ENCODE measurements around the gene RAD51B. TPM values are rescaled to one million over a fixed set of nuclear protein-coding genes. Genes with fewer than 3 reads are reported as not detected.
"Not testable (repeated sequence)": the region's sequence is repeated elsewhere in the genome, so short reads cannot be mapped to it uniquely, and the experiment has no call there.

RAD51B gene
- total and polyA plus RNA-seq, 4 donors: 2.5 to 95.0 (median 9.6) TPM

DNA sequence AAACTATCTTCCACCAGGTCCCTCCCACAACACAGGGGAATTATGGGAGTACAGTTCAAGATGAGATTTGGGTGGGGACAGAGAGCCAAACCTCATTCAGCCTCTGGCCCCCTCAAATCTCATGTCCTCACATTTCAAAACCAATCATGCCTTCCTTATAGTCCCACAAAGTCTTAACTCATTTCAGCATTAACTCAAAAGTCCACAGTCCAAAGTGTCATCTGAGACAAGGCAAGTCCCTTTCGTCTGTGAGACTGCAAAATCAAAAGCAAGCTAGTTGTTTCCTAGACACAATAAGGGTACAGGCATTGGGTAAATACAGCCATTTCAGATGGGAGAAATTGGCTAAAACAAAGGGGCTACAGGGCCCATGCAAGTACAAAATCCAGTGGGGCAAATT is 147.6 kb downstream of the RAD51B start:
- WGBS, 2 donors: 94 to 97% methylated on average over 1 of the region's 1 CpG
- TF ChIP-seq, protein P1, sequence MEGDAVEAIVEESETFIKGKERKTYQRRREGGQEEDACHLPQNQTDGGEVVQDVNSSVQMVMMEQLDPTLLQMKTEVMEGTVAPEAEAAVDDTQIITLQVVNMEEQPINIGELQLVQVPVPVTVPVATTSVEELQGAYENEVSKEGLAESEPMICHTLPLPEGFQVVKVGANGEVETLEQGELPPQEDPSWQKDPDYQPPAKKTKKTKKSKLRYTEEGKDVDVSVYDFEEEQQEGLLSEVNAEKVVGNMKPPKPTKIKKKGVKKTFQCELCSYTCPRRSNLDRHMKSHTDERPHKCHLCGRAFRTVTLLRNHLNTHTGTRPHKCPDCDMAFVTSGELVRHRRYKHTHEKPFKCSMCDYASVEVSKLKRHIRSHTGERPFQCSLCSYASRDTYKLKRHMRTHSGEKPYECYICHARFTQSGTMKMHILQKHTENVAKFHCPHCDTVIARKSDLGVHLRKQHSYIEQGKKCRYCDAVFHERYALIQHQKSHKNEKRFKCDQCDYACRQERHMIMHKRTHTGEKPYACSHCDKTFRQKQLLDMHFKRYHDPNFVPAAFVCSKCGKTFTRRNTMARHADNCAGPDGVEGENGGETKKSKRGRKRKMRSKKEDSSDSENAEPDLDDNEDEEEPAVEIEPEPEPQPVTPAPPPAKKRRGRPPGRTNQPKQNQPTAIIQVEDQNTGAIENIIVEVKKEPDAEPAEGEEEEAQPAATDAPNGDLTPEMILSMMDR (IDR thresholded peaks at IDR 0.05; ENCODE audit: control extremely low read depth, extremely low read depth): no peak

DNA sequence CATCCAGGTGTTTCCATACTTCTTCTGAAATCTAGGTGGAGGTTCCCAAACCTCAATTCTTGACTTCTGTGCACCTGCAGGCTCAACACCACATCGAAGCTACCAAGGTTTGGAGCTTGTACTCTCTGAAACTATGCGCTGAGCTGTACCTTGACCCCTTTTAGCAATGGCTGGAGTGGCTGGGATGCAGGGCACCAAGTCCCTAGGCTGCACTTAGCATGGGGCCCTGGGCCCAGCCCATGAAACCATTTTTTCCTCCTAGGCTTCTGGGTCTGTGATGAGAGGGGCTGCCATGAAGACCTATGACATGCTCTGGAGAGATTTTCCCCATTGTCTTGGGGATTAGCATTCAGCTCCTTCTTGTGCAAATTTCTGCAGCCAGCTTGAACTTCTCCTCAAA is 148.4 kb downstream of the RAD51B start:
- H3K9me3 ChIP-seq (ENCODE audit: control insufficient read depth in 4 of 4, insufficient read depth in 3 of 4, low read length in 3 of 4); DNase-seq; ATAC-seq (ENCODE audit: insufficient read depth, low FRiP score); H3K36me3 ChIP-seq (ENCODE audit: control insufficient read depth in 4 of 4, insufficient read depth in 4 of 4, low read length in 4 of 4); H3K9ac ChIP-seq (ENCODE audit: insufficient read depth in 1 of 2, low read length in 2 of 2); H3K4me3 ChIP-seq; H3K27ac ChIP-seq (ENCODE audit: low read depth in 1 of 2, low read length in 1 of 2); H3K27me3 ChIP-seq (ENCODE audit: control insufficient read depth in 3 of 3, insufficient read depth in 3 of 3, low read length in 2 of 3): not testable (repeated sequence)
- H3K4me1 ChIP-seq (ENCODE audit: control insufficient read depth in 5 of 5, insufficient read depth in 5 of 5, low read length in 5 of 5): peaks cover 0 to 44% (median 0%) of the 10 kb centered on the region in 5 donors
- 96 to 97% methylated on average over 2 of the region's 2 CpGs for WGBS, 2 donors

More for the DNA sequence above, 147.6 kb downstream of the RAD51B start:
- Histone ChIP-seq H3K9ac (ENCODE audit: insufficient read depth in 1 of 2, low read length in 2 of 2) (no peak overlapping the region), H3K27ac (ENCODE audit: low read depth in 1 of 2, low read length in 1 of 2) (no peak overlapping the region), H3K4me3 (no peak overlapping the region), H3K9me3 (ENCODE audit: control insufficient read depth in 4 of 4, insufficient read depth in 3 of 4, low read length in 3 of 4) (no peaks in the 10 kb centered on the region), H3K4me1 (ENCODE audit: control insufficient read depth in 5 of 5, insufficient read depth in 5 of 5, low read length in 5 of 5) (peaks cover 0 to 43% (median 2%) of the 10 kb centered on the region in 5 donors), H3K27me3 (ENCODE audit: control insufficient read depth in 3 of 3, insufficient read depth in 3 of 3, low read length in 2 of 3) (no peaks in the 10 kb centered on the region), H3K36me3 (ENCODE audit: control insufficient read depth in 4 of 4, insufficient read depth in 4 of 4, low read length in 4 of 4) (no peaks in the 10 kb centered on the region)
- ATAC-seq (ENCODE audit: insufficient read depth, low FRiP score) (no peak), DNase-seq (no peak)

DNA sequence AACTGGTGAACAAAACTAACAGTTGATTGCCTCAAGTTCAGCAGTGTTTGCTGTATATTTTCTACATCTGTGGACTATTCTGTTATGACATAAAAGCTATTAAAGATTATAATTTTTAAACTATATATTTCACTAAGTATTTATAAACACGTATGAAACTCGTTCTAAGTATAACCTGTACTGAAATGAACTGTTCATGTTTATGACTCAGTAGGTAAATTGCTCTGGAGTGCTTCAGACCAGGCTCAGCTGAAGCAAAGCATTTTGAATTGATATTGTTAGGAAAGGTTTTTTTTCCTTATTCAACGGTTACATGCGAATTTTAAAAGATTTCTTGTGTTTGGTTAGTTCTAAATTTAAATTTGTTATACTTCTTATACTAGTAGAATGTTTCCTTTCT is 151.3 kb downstream of the RAD51B start:
- Histone ChIP-seq H3K36me3 (ENCODE audit: control insufficient read depth in 4 of 4, insufficient read depth in 4 of 4, low read length in 4 of 4) (no peaks in the 10 kb centered on the region), H3K4me3 (no peak overlapping the region), H3K27ac (ENCODE audit: low read depth in 1 of 2, low read length in 1 of 2) (no peak overlapping the region), H3K4me1 (ENCODE audit: control insufficient read depth in 5 of 5, insufficient read depth in 5 of 5, low read length in 5 of 5) (peaks cover 0 to 43% (median 7%) of the 10 kb centered on the region in 5 donors), H3K9me3 (ENCODE audit: control insufficient read depth in 4 of 4, insufficient read depth in 3 of 4, low read length in 3 of 4) (no peaks in the 10 kb centered on the region), H3K9ac (ENCODE audit: insufficient read depth in 1 of 2, low read length in 2 of 2) (no peak overlapping the region), H3K27me3 (ENCODE audit: control insufficient read depth in 3 of 3, insufficient read depth in 3 of 3, low read length in 2 of 3) (no peaks in the 10 kb centered on the region)
- 78 to 91% methylated on average over 4 of the region's 4 CpGs for WGBS, 2 donors
- TF ChIP-seq, protein P1 (IDR thresholded peaks at IDR 0.05; ENCODE audit: control extremely low read depth, extremely low read depth): no peak
- no peak for ATAC-seq (ENCODE audit: insufficient read depth, low FRiP score)
- DNase-seq: no peak

DNA sequence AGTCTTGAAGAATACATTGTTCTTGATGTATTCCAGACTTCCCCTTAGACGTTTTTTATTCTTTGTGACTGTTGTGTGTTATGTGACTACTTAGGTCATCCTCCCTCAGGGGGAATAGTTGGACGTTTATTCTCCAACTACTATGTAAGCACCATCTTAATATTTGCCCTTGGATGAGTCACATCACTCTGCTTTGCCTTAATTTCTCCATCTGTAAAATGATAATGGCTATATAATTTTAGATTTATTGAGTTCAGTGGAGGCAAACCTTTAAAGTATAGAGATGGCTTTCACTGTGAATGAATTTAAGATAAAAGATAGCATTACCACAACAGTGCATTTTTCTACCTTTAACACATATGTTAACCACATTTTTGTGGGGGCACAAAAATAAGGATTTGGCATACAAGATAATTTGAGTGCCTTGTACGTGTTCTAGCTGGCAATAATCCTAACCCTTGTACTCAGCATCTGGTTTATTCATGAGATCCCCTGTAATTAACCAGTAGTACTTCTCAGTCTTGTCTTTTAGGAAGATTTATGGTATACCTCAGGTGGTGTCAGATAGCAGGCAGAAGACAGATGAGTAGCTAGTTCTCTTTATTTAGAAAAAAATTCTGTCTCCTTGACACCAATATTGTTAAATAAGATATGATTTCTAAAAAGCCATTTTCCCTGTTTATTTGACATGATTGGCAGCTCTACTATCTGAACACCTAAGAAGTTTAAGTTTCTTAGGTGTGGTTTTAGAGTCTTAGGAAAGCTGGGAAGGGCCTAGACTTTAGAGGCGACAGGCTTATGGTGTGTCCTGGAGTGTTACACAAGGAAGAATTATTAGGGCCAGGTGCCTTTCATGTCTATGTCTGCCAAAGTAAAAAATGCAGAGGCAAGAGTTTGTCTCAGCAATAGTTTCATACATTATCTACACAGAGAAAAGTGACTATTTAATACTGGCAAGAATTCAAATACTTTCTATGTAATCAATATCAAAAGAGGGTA is 152.3 kb downstream of the RAD51B start:
- TF ChIP-seq, protein P1 (IDR thresholded peaks at IDR 0.05; ENCODE audit: control extremely low read depth, extremely low read depth): no peak
- Histone ChIP-seq H3K36me3 (ENCODE audit: control insufficient read depth in 4 of 4, insufficient read depth in 4 of 4, low read length in 4 of 4) (no peaks in the 10 kb centered on the region), H3K27ac (ENCODE audit: low read depth in 1 of 2, low read length in 1 of 2) (no peak overlapping the region), H3K4me3 (no peak overlapping the region), H3K27me3 (ENCODE audit: control insufficient read depth in 3 of 3, insufficient read depth in 3 of 3, low read length in 2 of 3) (no peaks in the 10 kb centered on the region), H3K9ac (ENCODE audit: insufficient read depth in 1 of 2, low read length in 2 of 2) (no peak overlapping the region), H3K9me3 (ENCODE audit: control insufficient read depth in 4 of 4, insufficient read depth in 3 of 4, low read length in 3 of 4) (no peaks in the 10 kb centered on the region), H3K4me1 (ENCODE audit: control insufficient read depth in 5 of 5, insufficient read depth in 5 of 5, low read length in 5 of 5) (peaks cover 0 to 40% (median 7%) of the 10 kb centered on the region in 5 donors)
- WGBS, 2 donors: 78 to 79% methylated on average over 4 of the region's 4 CpGs
- ATAC-seq (ENCODE audit: insufficient read depth, low FRiP score): no peak
- no peak for DNase-seq
